Loucy (cell line): Measurements from ENCODE around the gene CTSS.

Experiments used
- H2AFZ ChIP-seq: fragments of 200-600 bp; sonication (generic); 2 replicates; pipeline ENCODE4 v1.6.0; 2016; ENCODE audit warnings: antibody characterized with exemption, mild to moderate bottlenecking, low read length, moderate library complexity
- H3F3A ChIP-seq: fragments of 200-600 bp; 2 replicates; pipeline ENCODE4 v1.6.0; 2016; ENCODE audit warnings: antibody characterized with exemption, low read depth, mild to moderate bottlenecking
- H3K27me3 ChIP-seq: fragments of 200-600 bp; sonication (generic); 2 replicates; pipeline ENCODE4 v1.6.1; 2014; ENCODE audit warnings: low read length, mild to moderate bottlenecking; ENCODE audit not compliant: insufficient read depth, poor library complexity, severe bottlenecking
- H3K36me3 ChIP-seq: fragments of 200-600 bp; sonication (generic); 2 replicates; pipeline ENCODE4 v1.6.1; 2016; ENCODE audit warnings: low read length; ENCODE audit not compliant: insufficient read depth
- H3K4me1 ChIP-seq: fragments of 200-600 bp; sonication (generic); 2 replicates; pipeline ENCODE4 v1.5.1; 2014; ENCODE audit warnings: low read length, mild to moderate bottlenecking; ENCODE audit not compliant: insufficient read depth, poor library complexity, severe bottlenecking
- H3K4me2 ChIP-seq: fragments of 200-600 bp; sonication (generic); 2 replicates; pipeline ENCODE4 v1.6.0; 2014; ENCODE audit warnings: antibody characterized with exemption, low read length, low read depth, mild to moderate bottlenecking; ENCODE audit not compliant: poor library complexity, severe bottlenecking
- H3K4me3 ChIP-seq: fragments of 200-600 bp; sonication (generic); 2 replicates; pipeline ENCODE4 v1.5.1; 2014; ENCODE audit warnings: low read length, mild to moderate bottlenecking, mixed read lengths; ENCODE audit not compliant: poor library complexity, severe bottlenecking
- H3K79me2 ChIP-seq: fragments of 200-600 bp; sonication (generic); 2 replicates; pipeline ENCODE4 v1.6.1; 2014; ENCODE audit warnings: low read length; ENCODE audit not compliant: insufficient read depth
- H3K9ac ChIP-seq: fragments of 200-600 bp; sonication (generic); 2 replicates; pipeline ENCODE4 v1.6.0; 2014; ENCODE audit warnings: mild to moderate bottlenecking, low read depth, low read length, moderate library complexity; ENCODE audit not compliant: poor library complexity, severe bottlenecking
- H3K9me2 ChIP-seq: fragments of 200-600 bp; sonication (generic); replicated peaks from 2 replicates; pipeline ENCODE4 v1.6.1; 2016; ENCODE audit warnings: low read depth, low read length, mixed read lengths
- H3K9me3 ChIP-seq: fragments of 200-600 bp; sonication (generic); 2 replicates; pipeline ENCODE4 v1.6.1; 2014; ENCODE audit warnings: mild to moderate bottlenecking, antibody characterized with exemption, low read length, low read depth; ENCODE audit not compliant: insufficient read depth
- H4K20me1 ChIP-seq: fragments of 200-600 bp; sonication (generic); 2 replicates; pipeline ENCODE4 v1.6.0; 2014; ENCODE audit warnings: antibody characterized with exemption, low read length, mild to moderate bottlenecking; ENCODE audit not compliant: insufficient read depth, poor library complexity, severe bottlenecking
- EZH2phosphoT487 ChIP-seq: fragments of 200-600 bp; IDR thresholded peaks from 2 replicates; pipeline ENCODE4 v1.6.1; 2018; ENCODE audit warnings: antibody characterized with exemption, mild to moderate bottlenecking, moderate library complexity, borderline replicate concordance
- TF ChIP-seq, protein P1 (sequence below): fragments of 200-600 bp; sonication (generic); conservative IDR thresholded peaks from 2 replicates; pipeline ENCODE4 v1.5.1; 2014; ENCODE audit warnings: mild to moderate bottlenecking, antibody characterized with exemption, low read length

The CTSS gene

GRCh38 chr1:150807249-150808023 is 41.9 kb upstream of the CTSS start:
- H3F3A ChIP-seq, result no peaks in the 10 kb centered on the region
- H3K79me2 ChIP-seq, result no peaks in the 10 kb centered on the region
- H3K9me3 ChIP-seq, result no peaks in the 10 kb centered on the region
- H2AFZ ChIP-seq, result no peak overlapping the region
- H3K36me3 ChIP-seq, result peaks cover 16% of the 10 kb centered on the region; the same call in 1 of the 2 replicates
- TF ChIP-seq, protein P1, sequence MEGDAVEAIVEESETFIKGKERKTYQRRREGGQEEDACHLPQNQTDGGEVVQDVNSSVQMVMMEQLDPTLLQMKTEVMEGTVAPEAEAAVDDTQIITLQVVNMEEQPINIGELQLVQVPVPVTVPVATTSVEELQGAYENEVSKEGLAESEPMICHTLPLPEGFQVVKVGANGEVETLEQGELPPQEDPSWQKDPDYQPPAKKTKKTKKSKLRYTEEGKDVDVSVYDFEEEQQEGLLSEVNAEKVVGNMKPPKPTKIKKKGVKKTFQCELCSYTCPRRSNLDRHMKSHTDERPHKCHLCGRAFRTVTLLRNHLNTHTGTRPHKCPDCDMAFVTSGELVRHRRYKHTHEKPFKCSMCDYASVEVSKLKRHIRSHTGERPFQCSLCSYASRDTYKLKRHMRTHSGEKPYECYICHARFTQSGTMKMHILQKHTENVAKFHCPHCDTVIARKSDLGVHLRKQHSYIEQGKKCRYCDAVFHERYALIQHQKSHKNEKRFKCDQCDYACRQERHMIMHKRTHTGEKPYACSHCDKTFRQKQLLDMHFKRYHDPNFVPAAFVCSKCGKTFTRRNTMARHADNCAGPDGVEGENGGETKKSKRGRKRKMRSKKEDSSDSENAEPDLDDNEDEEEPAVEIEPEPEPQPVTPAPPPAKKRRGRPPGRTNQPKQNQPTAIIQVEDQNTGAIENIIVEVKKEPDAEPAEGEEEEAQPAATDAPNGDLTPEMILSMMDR, result no peak
- TF ChIP-seq EZH2phosphoT487, result no peak
- no peaks in the 10 kb centered on the region for H4K20me1 ChIP-seq
- no peak overlapping the region for H3K4me3 ChIP-seq
- no peaks in the 10 kb centered on the region for H3K27me3 ChIP-seq
- no peaks in the 10 kb centered on the region for H3K9me2 ChIP-seq
- no peak overlapping the region for H3K9ac ChIP-seq
- H3K4me2 ChIP-seq, result peak overlapping the region; percentile 5
- peaks cover 6% of the 10 kb centered on the region for H3K4me1 ChIP-seq

DNA sequence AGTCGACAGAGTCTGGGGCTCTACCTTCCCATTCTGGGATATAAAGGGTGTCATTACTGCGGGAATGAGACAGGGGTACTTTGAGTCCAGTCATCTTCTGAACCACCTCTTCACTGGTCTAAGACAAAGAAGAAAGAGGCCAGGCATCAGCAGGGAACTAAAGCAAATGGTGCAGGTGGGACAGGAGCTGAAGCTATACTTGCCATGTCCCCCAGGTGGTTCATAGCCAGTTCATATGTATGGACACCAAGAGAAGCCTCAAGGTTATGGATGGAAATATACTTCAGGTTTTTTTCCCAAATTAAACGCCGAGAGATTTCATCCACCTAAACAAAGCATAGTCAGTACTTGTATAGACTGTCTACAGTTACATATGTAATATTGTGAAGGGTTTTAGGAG is 40.3 kb upstream of the CTSS start:
- Histone ChIP-seq H3K27me3 (no peaks in the 10 kb centered on the region), H3K4me2 (no peak overlapping the region), H3K9ac (no peak overlapping the region), H4K20me1 (no peaks in the 10 kb centered on the region), H3K9me3 (no peaks in the 10 kb centered on the region), H3K4me1 (peaks cover 6% of the 10 kb centered on the region), H3K4me3 (no peak overlapping the region), H3K9me2 (no peaks in the 10 kb centered on the region), H3F3A (no peaks in the 10 kb centered on the region), H2AFZ (no peak overlapping the region), H3K79me2 (no peaks in the 10 kb centered on the region), H3K36me3 (peaks cover 1% of the 10 kb centered on the region; the same call in 1 of the 2 replicates)
- TF ChIP-seq EZH2phosphoT487, result no peak
- TF ChIP-seq, protein P1, result no peak

- Histone ChIP-seq H4K20me1 (no peaks in the 10 kb centered on the region), H3K4me3 (no peak overlapping the region), H2AFZ (no peak overlapping the region), H3F3A (no peaks in the 10 kb centered on the region), H3K79me2 (no peaks in the 10 kb centered on the region), H3K4me2 (no peak overlapping the region), H3K9me2 (no peaks in the 10 kb centered on the region), H3K9ac (no peak overlapping the region), H3K36me3 (no peaks in the 10 kb centered on the region), H3K27me3 (no peaks in the 10 kb centered on the region), H3K9me3 (no peaks in the 10 kb centered on the region), H3K4me1 (peaks cover 6% of the 10 kb centered on the region)
- TF ChIP-seq, protein P1, result no peak
- no peak for TF ChIP-seq EZH2phosphoT487
These were observed 39.1 kb upstream of the CTSS start for GRCh38 chr1:150804671-150805070.
